HPDE6-E6E7 (cell line): Measurements from ENCODE around the gene PIGV.
"Not testable (repeated sequence)": the region's sequence is repeated elsewhere in the genome, so short reads cannot be mapped to it uniquely, and the experiment has no call there.

ENCODE experiments used
- DNase-seq: peaks from one replicate; pipeline ENCODE4 v3.0.0; 2011; ENCODE audit warnings: missing footprints; ENCODE audit errors: extremely low spot score

Gene PIGV

DNA sequence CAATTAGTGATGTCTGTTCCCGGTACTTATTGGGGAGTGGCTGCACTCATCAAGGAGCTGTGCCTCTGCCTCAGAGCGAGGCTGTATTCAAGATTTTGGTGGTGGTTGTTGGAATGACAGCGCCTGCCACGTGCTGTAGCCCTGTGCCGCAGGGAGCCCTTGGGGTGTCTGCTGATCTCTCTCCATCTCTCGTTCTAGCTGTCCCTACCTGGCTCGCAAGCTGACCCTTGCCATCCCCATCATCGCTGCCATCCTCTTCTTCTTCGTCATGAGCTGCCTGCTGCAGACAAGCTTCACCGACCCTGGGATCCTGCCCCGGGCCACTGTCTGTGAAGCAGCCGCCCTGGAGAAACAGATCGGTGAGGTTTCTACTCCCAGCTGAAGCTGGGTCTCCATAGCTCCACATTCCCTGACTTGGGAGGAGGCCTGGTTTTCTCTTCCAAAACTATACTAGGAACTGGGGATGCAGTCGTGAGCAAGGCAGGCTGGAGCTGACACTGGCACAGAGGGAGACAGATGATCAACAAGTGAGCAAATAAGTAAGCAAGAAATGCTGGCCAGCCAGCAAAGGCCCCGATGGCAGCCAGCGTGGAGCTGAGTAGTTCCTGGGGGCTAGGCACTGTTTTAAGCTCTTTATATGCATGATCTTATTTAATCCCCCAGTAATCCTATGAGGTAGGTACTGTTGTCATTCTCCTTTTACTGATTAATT, 44.7 kb downstream of the PIGV start:
- no peak for DNase-seq

GRCh38 chr1:26833432-26834405, 46.0 kb downstream of the PIGV start:
- no peak for DNase-seq

DNA sequence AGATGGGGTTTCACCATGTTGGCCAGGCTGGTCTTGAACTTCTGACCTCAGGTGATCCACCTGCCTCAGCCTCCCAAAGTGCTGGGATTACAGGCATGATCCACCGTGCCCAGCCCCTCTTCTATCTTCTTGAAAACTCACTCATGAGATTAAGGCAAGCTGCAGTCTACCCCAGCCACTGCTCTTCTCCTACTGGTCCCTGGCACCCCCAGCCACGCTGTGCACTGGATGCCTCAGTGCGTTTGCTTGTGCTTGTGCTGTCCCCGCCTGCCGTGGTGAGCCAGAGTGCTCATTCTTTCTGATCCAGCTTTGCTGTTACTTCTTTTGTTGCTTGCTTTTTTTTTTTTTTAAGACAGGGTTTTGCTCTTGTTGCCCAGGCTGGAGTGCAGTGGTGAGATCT, 49.9 kb downstream of the PIGV start:
- not testable (repeated sequence) for DNase-seq

- DNase-seq = no peak
Measured at GRCh38 chr1:26838474-26839338, 51.0 kb downstream of the PIGV start.

DNA sequence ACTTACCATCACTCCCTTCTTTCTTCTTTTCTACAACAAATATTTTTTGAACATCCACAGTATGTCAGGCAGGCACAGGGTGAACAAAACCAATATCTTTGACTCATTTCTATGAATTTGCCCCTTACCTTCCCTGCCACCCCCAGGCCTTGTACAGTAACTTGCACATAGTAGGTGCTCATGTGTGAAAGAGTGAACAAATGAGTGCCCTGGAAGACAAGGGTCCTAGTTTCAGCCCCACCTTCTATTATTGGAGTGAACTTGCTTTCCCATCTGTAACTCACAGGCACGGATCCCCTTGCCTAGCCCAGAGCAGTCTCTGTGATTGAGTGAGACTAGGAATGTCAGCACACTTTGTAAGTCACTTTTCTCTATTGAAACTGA, 51.6 kb downstream of the PIGV start:
- no peak for DNase-seq

- DNase-seq = no peak
Measured at GRCh38 chr1:26839779-26840178, 52.0 kb downstream of the PIGV start.

DNA sequence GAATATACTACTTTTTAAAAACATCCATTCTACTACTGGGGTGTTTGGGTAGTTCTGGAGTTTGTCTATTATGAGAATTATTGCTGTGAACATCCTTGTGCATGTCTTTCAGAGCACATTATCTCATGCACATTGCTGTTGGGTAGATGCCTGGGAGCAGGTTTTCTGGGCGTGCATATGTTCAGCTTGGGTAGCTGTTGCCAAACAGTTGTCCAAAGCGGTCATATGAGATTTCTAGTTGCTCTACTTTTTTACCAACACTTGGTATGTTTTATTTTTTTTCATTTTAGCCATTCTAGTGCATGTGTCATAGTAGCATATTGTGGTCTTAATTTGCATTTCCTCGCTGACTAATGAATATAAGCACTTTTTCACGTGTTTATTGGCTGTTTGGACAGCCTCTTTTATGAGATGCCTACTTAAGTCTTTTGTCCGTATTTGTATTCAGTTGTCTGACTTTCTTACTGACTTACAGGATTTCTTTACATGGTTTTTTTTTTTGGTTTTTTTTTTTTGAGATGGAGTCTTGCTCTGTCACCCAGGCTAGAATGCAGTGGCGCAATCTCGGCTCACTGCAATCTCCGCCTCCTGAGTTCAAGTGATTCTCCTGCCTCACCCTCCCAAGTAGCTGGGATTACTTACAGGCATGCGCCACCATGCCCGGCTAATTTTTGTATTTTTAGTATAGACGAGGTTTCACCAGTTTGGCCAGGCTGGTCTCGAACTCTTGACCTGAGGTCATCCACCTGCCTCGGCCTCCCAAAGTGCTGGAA, 56.9 kb downstream of the PIGV start:
- no peak for DNase-seq

GRCh38 chr1:26847826-26848225, 60.1 kb downstream of the PIGV start:
- not testable (repeated sequence) for DNase-seq
